Mesothelial cell of epicardium (in vitro differentiated cells): ENCODE results near the gene RP2. TPM values are rescaled to one million over a fixed set of nuclear protein-coding genes. Genes with fewer than 3 reads are reported as not detected.

Experiments used
- DNase-seq, 2 experiments: peaks; one replicate each; pipeline ENCODE4 v3.0.0; 2021; ENCODE audit warnings: low spot score in 2 of 2; ENCODE audit not compliant: unreplicated experiment in 2 of 2
- H3K27ac Mint-ChIP-seq: 2 replicates; pipeline ENCODE4 v1.8.0; 2021; ENCODE audit warnings: mixed read lengths
- H3K27me3 Mint-ChIP-seq: 2 replicates; pipeline ENCODE4 v1.8.0; 2021; ENCODE audit warnings: low read depth, mixed read lengths
- H3K36me3 Mint-ChIP-seq: 2 replicates; pipeline ENCODE4 v1.8.0; 2021; ENCODE audit warnings: mixed read lengths
- H3K4me1 Mint-ChIP-seq: 2 replicates; pipeline ENCODE4 v1.8.0; 2021; ENCODE audit warnings: mixed read lengths
- H3K4me3 Mint-ChIP-seq: 2 replicates; pipeline ENCODE4 v1.8.0; 2021; ENCODE audit warnings: mild to moderate bottlenecking, moderate library complexity, mixed read lengths
- H3K9me3 Mint-ChIP-seq: 2 replicates; pipeline ENCODE4 v1.8.0; 2021; ENCODE audit warnings: mixed read lengths
- total RNA-seq: library from RNA; stranded (reverse); gene quantifications from 3 replicates; pipeline ENCODE4 v1.2.1, GENCODE V29; 2021
- TF ChIP-seq, protein P1 (sequence below): fragments of 200-600 bp; sonication (generic); IDR thresholded peaks from one replicate; pipeline ENCODE4 v1.5.0; 2021; ENCODE audit warnings: antibody characterized with exemption; ENCODE audit not compliant: unreplicated experiment

Gene RP2
- total RNA-seq, 1 donor from 2014 or later = 8.1 TPM

DNA sequence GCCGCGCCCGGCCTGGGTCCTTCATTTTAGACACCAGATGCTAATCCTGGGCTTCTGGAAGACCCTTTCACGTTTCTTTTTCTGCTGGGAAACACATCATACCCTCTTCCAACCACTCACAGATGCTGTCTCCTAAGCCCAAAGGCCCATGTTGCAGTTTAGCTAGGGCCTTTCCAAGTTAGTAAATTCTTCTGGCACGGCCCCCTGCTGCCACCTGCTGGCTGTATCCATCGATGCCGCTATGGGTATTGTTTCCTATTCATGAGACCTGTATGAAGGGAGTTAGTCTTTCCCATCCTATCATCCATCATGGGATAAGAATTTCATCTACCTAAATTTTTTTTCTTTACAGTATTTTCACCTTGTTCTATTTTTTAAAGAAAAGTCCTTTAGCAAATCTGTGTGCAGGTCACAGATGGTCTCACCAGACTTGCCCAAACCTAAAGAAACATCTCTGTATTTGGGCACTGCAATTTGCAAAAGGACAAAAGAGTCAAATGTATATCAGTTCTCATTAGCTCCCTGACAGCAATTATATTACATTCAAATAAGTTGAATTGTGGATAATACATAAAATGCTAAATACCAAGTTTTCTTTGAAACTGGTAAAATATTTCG, 40.2 kb upstream of the RP2 start:
- TF ChIP-seq, protein P1, sequence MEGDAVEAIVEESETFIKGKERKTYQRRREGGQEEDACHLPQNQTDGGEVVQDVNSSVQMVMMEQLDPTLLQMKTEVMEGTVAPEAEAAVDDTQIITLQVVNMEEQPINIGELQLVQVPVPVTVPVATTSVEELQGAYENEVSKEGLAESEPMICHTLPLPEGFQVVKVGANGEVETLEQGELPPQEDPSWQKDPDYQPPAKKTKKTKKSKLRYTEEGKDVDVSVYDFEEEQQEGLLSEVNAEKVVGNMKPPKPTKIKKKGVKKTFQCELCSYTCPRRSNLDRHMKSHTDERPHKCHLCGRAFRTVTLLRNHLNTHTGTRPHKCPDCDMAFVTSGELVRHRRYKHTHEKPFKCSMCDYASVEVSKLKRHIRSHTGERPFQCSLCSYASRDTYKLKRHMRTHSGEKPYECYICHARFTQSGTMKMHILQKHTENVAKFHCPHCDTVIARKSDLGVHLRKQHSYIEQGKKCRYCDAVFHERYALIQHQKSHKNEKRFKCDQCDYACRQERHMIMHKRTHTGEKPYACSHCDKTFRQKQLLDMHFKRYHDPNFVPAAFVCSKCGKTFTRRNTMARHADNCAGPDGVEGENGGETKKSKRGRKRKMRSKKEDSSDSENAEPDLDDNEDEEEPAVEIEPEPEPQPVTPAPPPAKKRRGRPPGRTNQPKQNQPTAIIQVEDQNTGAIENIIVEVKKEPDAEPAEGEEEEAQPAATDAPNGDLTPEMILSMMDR = peak; percentile 69
- no peaks in the 10 kb centered on the region for H3K4me1 Mint-ChIP-seq
- H3K27ac Mint-ChIP-seq = no peak overlapping the region
- H3K4me3 Mint-ChIP-seq = no peak overlapping the region
- H3K27me3 Mint-ChIP-seq = no peaks in the 10 kb centered on the region
- peaks cover 9% of the 10 kb centered on the region for H3K9me3 Mint-ChIP-seq
- DNase-seq = peak; percentile 26 to 75
- H3K36me3 Mint-ChIP-seq = no peaks in the 10 kb centered on the region

DNA sequence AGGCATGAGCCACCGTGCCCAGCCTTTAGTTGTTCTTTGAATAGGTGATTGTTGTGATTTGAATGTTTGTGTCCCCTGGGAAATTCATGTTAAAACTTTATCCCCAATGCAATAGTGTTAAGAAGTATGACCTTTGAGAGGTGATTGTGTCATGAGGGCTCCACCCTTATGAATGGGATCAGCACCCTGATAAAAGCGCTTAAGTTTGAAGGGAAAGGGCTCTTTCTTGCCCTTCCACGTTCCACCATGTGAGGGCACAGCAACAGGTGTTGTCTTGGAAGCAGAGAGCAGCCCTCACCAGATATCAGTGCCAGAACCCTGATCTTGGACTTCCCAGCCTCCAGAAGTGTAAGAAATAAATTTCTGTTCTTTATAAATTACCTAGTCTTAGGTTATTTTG, 33.7 kb upstream of the RP2 start:
- H3K27me3 Mint-ChIP-seq = no peaks in the 10 kb centered on the region
- no peak for DNase-seq
- no peak overlapping the region for H3K4me3 Mint-ChIP-seq
- no peaks in the 10 kb centered on the region for H3K4me1 Mint-ChIP-seq
- H3K27ac Mint-ChIP-seq = no peak overlapping the region
- TF ChIP-seq, protein P1 = no peak
- H3K9me3 Mint-ChIP-seq = peaks cover 34% of the 10 kb centered on the region
- no peaks in the 10 kb centered on the region for H3K36me3 Mint-ChIP-seq

DNA sequence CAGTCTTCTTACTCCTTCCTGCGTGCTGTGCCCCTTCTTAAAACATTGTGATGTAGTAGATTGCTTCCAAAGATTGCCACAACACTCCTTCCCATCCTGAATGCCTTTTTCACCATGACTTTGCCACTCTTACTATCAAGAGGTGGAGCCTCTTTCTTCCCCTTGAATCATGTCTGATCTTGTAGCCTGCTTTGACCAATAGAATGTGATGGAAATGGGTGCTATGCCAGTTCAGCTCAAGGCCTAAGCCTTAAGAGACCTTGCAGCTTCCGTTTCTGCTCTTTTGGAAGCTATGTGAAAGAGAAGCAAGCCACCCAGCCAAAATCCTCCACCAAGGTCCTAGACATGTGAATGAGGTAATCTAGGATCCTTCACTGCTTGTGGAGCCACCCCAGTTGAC, 31.6 kb upstream of the RP2 start:
- Mint-ChIP-seq H3K4me3 (no peak overlapping the region), H3K36me3 (no peaks in the 10 kb centered on the region), H3K27me3 (no peaks in the 10 kb centered on the region), H3K9me3 (peaks cover 52% of the 10 kb centered on the region), H3K27ac (no peak overlapping the region), H3K4me1 (no peaks in the 10 kb centered on the region)
- TF ChIP-seq, protein P1 = no peak
- no peak for DNase-seq

DNA sequence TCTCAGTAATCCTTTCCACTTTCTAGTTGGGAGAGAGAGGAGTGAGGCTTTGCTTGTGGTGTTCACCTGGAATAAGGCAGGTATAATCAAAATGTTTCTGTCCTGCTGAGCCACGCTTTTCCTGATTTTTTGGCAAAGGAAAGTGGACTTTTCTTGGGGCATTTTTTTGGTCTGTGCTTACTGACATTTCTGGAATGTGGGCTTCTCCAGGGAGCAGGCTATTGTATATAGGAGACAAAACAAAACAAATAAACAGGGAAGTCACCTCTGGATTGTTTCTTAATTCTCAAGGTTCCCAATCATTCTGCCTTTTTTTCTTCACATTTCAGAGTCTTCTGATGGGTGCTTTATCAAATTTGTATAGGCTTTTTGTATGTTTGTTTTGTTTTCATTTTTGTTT, 25.7 kb upstream of the RP2 start:
- TF ChIP-seq, protein P1 = no peak
- no peak for DNase-seq
- Mint-ChIP-seq H3K4me3 (no peak overlapping the region), H3K27me3 (no peaks in the 10 kb centered on the region), H3K27ac (no peak overlapping the region), H3K36me3 (no peaks in the 10 kb centered on the region), H3K4me1 (no peaks in the 10 kb centered on the region), H3K9me3 (peaks cover 41% of the 10 kb centered on the region)

DNA sequence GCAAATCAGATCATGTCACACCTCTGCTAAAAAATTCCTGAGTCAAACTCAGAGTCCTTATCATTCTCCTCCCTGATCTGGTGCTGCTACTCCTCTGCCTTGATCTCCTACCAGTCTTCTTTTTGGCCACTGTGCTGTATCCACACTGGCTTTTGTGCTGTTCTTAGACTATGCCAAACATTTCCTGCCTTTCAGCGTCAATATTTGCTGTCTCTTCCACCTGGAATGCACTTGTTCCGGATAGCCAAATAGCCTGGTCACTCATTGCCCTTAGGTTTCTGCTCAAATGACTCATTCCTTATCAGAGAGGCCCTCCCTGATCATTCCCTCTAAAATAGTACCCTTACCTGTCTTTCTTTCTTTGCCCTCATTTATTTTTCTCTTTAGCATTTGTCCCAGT, 24.4 kb upstream of the RP2 start:
- no peaks in the 10 kb centered on the region for H3K27me3 Mint-ChIP-seq
- H3K4me1 Mint-ChIP-seq = no peaks in the 10 kb centered on the region
- H3K4me3 Mint-ChIP-seq = no peak overlapping the region
- H3K9me3 Mint-ChIP-seq = peaks cover 35% of the 10 kb centered on the region
- no peak overlapping the region for H3K27ac Mint-ChIP-seq
- no peaks in the 10 kb centered on the region for H3K36me3 Mint-ChIP-seq
- no peak for DNase-seq
- TF ChIP-seq, protein P1 = no peak

DNA sequence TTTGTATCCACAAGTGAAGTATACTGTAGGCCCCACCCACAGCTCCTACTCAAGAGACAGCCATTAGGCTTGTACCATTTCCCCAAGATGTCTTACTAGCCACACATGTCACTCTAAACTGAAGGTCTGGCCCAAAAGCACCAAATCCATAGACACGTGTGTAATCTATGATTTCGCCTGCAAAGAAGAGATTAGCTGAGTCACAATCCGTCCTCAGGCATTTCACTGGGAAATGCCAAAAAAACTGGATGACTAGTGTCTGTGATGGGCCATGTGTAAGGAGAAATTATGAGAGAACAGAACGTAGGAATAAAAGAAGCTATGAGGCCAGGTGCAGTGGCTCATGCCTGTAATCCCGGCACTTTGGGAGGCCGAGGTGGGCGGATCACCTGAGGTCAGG, 21.9 kb upstream of the RP2 start:
- no peaks in the 10 kb centered on the region for H3K36me3 Mint-ChIP-seq
- H3K27me3 Mint-ChIP-seq = no peaks in the 10 kb centered on the region
- H3K4me3 Mint-ChIP-seq = no peak overlapping the region
- no peaks in the 10 kb centered on the region for H3K4me1 Mint-ChIP-seq
- H3K27ac Mint-ChIP-seq = no peak overlapping the region
- TF ChIP-seq, protein P1 = no peak
- peaks cover 19% of the 10 kb centered on the region for H3K9me3 Mint-ChIP-seq
- DNase-seq = no peak
